ENCODE data around the gene BCL10. TPM values are rescaled to one million over a fixed set of nuclear protein-coding genes. Genes with fewer than 3 reads are reported as not detected.

The BCL10 gene
- total and polyA plus RNA-seq, 2 of the 4 experiments (the other 2 are of a cell fraction), result 15.3 to 30.5 TPM

GRCh38 chr1:85245891-85246290, 30.5 kb downstream of the BCL10 start:
- ATAC-seq (ENCODE audit: low read depth) (no peak), DNase-seq (no peak)
- BruUV-seq (replicated peaks), result no TSS peak
- 0 out of 2 replicates have a peak overlapping the region, but pooled peaks have one; percentile 13 for H2BK20ac ChIP-seq (ENCODE audit: low read depth, low read length)
- H2AK5ac ChIP-seq (ENCODE audit: low read depth, low read length), result no peak overlapping the region
- no peak overlapping the region for H3K4me2 ChIP-seq (ENCODE audit: low read depth, low read length)
- intact Hi-C loops (cut with micrococcal nuclease) (no loop called here), dilution Hi-C loops (cut with HindIII; ENCODE audit: low sequenced_read_pairs, unreplicated experiment) (no loop called here), in situ Hi-C loops (cut with MboI; ENCODE audit: low sequenced_read_pairs) (no loop called here)
- POLR2A ChIA-PET (ENCODE audit: unreplicated experiment), result no interaction called here
- H3K27me3 ChIP-seq (ENCODE audit: control insufficient read depth, insufficient read depth, low read length), result no peaks in the 10 kb centered on the region
- no peak overlapping the region for H3K27ac ChIP-seq (ENCODE audit: insufficient read depth, low read length)
- no peaks in the 10 kb centered on the region for H4K20me1 ChIP-seq (ENCODE audit: insufficient read depth, low read length)
- no peak overlapping the region for H3K4me3 ChIP-seq (ENCODE audit: insufficient read depth, low read depth, low read length)
- H2BK5ac ChIP-seq (ENCODE audit: low read depth, low read length, poor library complexity, severe bottlenecking), result no peak overlapping the region
- no peak overlapping the region for H2AK9ac ChIP-seq (replicated peaks; ENCODE audit: low read depth, low read length, poor library complexity)
- CTCF ChIA-PET, result interaction anchor here (3.3 kb wide), 1 partner anchor 9 kb away, joined by 12 read pairs; no protein-coding TSS in a partner anchor
- no peaks in the 10 kb centered on the region for H3K9me1 ChIP-seq (ENCODE audit: insufficient read depth, low read length)
- H3K79me1 ChIP-seq (ENCODE audit: low read depth in 1 of 2, low read length in 2 of 2), result no peaks in the 10 kb centered on the region
- no peak overlapping the region for H4K8ac ChIP-seq (ENCODE audit: low read depth in 2 of 2, low read length in 2 of 2)
- no peak overlapping the region; the same call in 1 of the 2 replicates for H4K5ac ChIP-seq (ENCODE audit: low read depth, low read length)
- no peak overlapping the region for H2AFZ ChIP-seq (replicated peaks; ENCODE audit: low read length, poor library complexity)
- no peak overlapping the region for H4K91ac ChIP-seq (ENCODE audit: insufficient read depth, low read depth, low read length)
- H3K4ac ChIP-seq (ENCODE audit: low read depth, low read length), result no peak overlapping the region; the same call in 1 of the 2 replicates
- H2BK15ac ChIP-seq (ENCODE audit: low read depth, low read length), result no peak overlapping the region
- no peaks in the 10 kb centered on the region for H3K9me3 ChIP-seq (ENCODE audit: control insufficient read depth, insufficient read depth, low read length)
- 86% methylated on average over 1 of the region's 1 CpG; no CpG with 5 or more reads in 1 of the 2 experiments for WGBS, 2 experiments (ENCODE audit: extremely low coverage in 2 of 2, insufficient read length in 1 of 2)
- H3K9ac ChIP-seq (ENCODE audit: low read depth, low read length), result no peak overlapping the region
- H2BK120ac ChIP-seq (ENCODE audit: low read depth, low read length), result no peak overlapping the region
- TF ChIP-seq RAD21 (IDR thresholded peaks at IDR 0.05; ENCODE audit: low read length), result no peak
- TF ChIP-seq SMC3 (IDR thresholded peaks at IDR 0.05; ENCODE audit: low read depth, low read length), result no peak
- TF ChIP-seq CTCF (conservative IDR thresholded peaks at IDR 0.05; ENCODE audit: low read depth, low read length), result no peak
- TF ChIP-seq RCOR1 (IDR thresholded peaks at IDR 0.05; ENCODE audit: insufficient replicate concordance, low read length), result no peak
- no peak for TF ChIP-seq NFE2L2 (IDR thresholded peaks at IDR 0.05; ENCODE audit: low read depth, low read length)
- no peak for TF ChIP-seq MXI1 (IDR thresholded peaks at IDR 0.05; ENCODE audit: borderline replicate concordance, low read depth, low read length)
- H3K14ac ChIP-seq (replicated peaks; ENCODE audit: low read depth, low read length), result 0 out of 2 replicates have a peak overlapping the region, but pooled peaks have one; percentile 14
- H3K23ac ChIP-seq (ENCODE audit: low read depth, low read length), result no peak overlapping the region
- H3K18ac ChIP-seq (ENCODE audit: low read depth, low read length), result peak overlapping the region; percentile 64; the same call in 1 of the 2 replicates
- no peak overlapping the region for H3K56ac ChIP-seq (ENCODE audit: extremely low read depth, insufficient read depth, low read length)
- no peaks in the 10 kb centered on the region for H3K36me3 ChIP-seq (ENCODE audit: control insufficient read depth, insufficient read depth, low read length)
- H3K4me1 ChIP-seq (ENCODE audit: control insufficient read depth, insufficient read depth, low read length), result peaks cover 20% of the 10 kb centered on the region

Data from IMR-90 (cell line).